HEK293 (cell line): ENCODE measurements around the gene ANKRA2.

Experiments
- IKZF3 ChIP-seq: fragments of 450-650 bp; IDR thresholded peaks from 2 replicates; pipeline ENCODE4 v1.5.0; 2018; ENCODE audit warnings: missing biosample characterization, mild to moderate bottlenecking, missing genetic modification characterization, moderate library complexity
- ZNF23 ChIP-seq: fragments of 450-650 bp; formaldehyde crosslinking; IDR thresholded peaks from 2 replicates; pipeline ENCODE4 v1.5.1; 2016; ENCODE audit warnings: missing biosample characterization, missing genetic modification characterization, borderline replicate concordance
- ZNF24 ChIP-seq: fragments of 450-650 bp; formaldehyde crosslinking; IDR thresholded peaks from 2 replicates; pipeline ENCODE4 v1.5.1; 2016; ENCODE audit warnings: missing biosample characterization, missing genetic modification characterization
- ZNF747 ChIP-seq: fragments of 450-650 bp; formaldehyde crosslinking; IDR thresholded peaks from 2 replicates; pipeline ENCODE4 v1.5.1; 2016; ENCODE audit warnings: missing biosample characterization, missing genetic modification characterization
- TF ChIP-seq, protein P1 (sequence below): fragments of 450-650 bp; formaldehyde crosslinking; IDR thresholded peaks from 2 replicates; pipeline ENCODE4 v1.5.1; 2016; ENCODE audit warnings: missing biosample characterization, missing genetic modification characterization
- TF ChIP-seq, protein P2 (sequence below): fragments of 450-650 bp; formaldehyde crosslinking; IDR thresholded peaks from 2 replicates; pipeline ENCODE4 v1.5.1; 2016; ENCODE audit warnings: missing biosample characterization, missing genetic modification characterization
- TF ChIP-seq, protein P3 (sequence below): fragments of 450-650 bp; formaldehyde crosslinking; IDR thresholded peaks from 2 replicates; pipeline ENCODE4 v1.5.1; 2016; ENCODE audit warnings: missing biosample characterization, missing genetic modification characterization

DNA sequence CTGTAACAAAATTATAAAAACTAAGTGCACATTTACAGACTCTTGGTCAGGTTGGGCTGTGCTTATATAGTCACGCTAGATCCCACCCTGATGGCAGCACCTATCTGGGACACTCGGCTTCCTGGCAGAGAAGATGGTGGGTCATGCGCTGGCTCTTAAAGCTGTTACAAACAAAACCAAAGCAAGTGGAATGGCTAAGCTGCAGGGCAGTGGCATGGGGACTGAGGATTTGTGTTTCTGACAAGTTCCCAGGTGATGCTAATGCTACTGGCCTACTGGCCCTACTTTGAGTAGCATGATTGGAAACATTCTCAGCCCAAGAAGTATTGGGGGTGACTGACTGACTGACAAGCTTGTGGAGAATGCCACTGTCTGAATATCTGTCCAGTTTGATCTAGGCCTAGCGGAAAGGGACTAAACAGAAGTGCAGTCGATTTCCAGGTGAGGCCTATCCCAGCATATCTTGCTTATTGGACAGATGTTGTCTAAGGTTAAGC is 58.9 kb downstream of the ANKRA2 start:
- TF ChIP-seq IKZF3 (tag by site-specific recombination) (no peak), ZNF24 (no peak), ZNF23 (tag by site-specific recombination) (no peak), ZNF747 (no peak)
- TF ChIP-seq, protein P1, sequence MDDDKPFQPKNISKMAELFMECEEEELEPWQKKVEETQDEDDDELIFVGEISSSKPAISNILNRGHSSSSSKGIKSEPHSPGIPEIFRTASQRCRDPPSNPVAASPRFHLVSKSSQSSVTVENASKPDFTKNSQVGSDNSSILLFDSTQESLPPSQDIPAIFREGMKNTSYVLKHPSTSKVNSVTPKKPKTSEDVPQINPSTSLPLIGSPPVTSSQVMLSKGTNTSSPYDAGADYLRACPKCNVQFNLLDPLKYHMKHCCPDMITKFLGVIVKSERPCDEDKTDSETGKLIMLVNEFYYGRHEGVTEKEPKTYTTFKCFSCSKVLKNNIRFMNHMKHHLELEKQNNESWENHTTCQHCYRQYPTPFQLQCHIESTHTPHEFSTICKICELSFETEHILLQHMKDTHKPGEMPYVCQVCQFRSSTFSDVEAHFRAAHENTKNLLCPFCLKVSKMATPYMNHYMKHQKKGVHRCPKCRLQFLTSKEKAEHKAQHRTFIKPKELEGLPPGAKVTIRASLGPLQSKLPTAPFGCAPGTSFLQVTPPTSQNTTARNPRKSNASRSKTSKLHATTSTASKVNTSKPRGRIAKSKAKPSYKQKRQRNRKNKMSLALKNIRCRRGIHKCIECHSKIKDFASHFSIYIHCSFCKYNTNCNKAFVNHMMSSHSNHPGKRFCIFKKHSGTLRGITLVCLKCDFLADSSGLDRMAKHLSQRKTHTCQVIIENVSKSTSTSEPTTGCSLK (tag by site-specific recombination), result no peak
- TF ChIP-seq, protein P2, sequence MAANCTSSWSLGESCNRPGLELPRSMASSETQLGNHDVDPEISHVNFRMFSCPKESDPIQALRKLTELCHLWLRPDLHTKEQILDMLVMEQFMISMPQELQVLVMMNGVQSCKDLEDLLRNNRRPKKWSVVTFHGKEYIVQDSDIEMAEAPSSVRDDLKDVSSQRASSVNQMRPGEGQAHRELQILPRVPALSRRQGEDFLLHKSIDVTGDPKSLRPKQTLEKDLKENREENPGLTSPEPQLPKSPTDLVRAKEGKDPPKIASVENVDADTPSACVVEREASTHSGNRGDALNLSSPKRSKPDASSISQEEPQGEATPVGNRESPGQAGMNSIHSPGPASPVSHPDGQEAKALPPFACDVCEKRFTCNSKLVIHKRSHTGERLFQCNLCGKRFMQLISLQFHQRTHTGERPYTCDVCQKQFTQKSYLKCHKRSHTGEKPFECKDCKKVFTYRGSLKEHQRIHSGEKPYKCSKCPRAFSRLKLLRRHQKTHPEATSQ (tag by site-specific recombination), result no peak
- TF ChIP-seq, protein P3, sequence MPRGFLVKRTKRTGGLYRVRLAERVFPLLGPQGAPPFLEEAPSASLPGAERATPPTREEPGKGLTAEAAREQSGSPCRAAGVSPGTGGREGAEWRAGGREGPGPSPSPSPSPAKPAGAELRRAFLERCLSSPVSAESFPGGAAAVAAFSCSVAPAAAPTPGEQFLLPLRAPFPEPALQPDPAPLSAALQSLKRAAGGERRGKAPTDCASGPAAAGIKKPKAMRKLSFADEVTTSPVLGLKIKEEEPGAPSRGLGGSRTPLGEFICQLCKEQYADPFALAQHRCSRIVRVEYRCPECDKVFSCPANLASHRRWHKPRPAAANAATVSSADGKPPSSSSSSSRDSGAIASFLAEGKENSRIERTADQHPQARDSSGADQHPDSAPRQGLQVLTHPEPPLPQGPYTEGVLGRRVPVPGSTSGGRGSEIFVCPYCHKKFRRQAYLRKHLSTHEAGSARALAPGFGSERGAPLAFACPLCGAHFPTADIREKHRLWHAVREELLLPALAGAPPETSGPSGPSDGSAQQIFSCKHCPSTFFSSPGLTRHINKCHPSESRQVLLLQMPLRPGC (tag by site-specific recombination), result no peak
